Brain microvascular endothelial cell (primary cell): ENCODE results near the gene GRIK4.

Source experiments
- DNase-seq: peaks from one replicate; pipeline ENCODE4 v3.0.0-alpha.2; 2020
- H3K27ac ChIP-seq: fragments of 250-450 bp; sonication (Bioruptor Pico); 2 replicates; pipeline ENCODE4 v1.5.1; 2020; ENCODE audit warnings: mild to moderate bottlenecking, moderate library complexity
- H3K27me3 ChIP-seq: fragments of 250-450 bp; sonication (Bioruptor Pico); replicated peaks from 2 replicates; pipeline ENCODE4 v1.5.1; 2020; ENCODE audit warnings: mild to moderate bottlenecking
- H3K36me3 ChIP-seq: fragments of 250-450 bp; sonication (Bioruptor Pico); replicated peaks from 2 replicates; pipeline ENCODE4 v1.5.1; 2020; ENCODE audit warnings: mild to moderate bottlenecking
- H3K4me3 ChIP-seq: 2 replicates; pipeline ENCODE4 v1.5.1; 2011; ENCODE audit warnings: low read depth, mild to moderate bottlenecking, control low read depth, low read length, moderate library complexity
- CTCF ChIP-seq: IDR thresholded peaks from 2 replicates; pipeline ENCODE4 v1.5.1; 2011; ENCODE audit warnings: low read depth, mild to moderate bottlenecking, moderate library complexity, low read length, control low read depth, inconsistent platforms; ENCODE audit errors: missing control alignments
- in situ Hi-C: cut with HindIII; loops from 2 replicates; pipeline ENCODE4 v1.10.0; 2017; ENCODE audit warnings: low sequenced_read_pairs, low pct_ligation_motif_present

GRIK4 gene

DNA sequence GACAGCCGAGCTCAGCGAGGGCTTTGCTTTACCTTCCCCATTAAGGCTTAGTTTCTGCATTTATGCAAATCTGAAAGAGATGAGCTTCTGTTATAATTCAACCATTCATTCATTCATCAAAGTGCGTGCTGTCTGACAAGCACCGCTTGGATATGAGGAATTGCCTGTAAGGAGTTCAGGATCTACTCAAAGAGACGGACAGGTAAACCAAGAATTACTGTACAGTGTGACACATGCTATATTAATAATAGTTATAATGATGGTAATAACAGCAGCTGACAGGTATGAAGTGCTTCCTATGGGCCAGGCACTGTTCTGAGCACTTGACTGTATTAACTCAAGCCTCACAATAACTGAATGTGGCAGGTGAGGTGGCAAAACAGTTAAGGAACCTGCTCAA lies 402.5 kb downstream of the GRIK4 start:
- no peaks in the 10 kb centered on the region for H3K36me3 ChIP-seq
- in situ Hi-C loops = no loop called here
- no peak overlapping the region for H3K27ac ChIP-seq
- no peak overlapping the region for H3K4me3 ChIP-seq
- DNase-seq = no peak
- no peak for TF ChIP-seq CTCF
- no peaks in the 10 kb centered on the region for H3K27me3 ChIP-seq

DNA sequence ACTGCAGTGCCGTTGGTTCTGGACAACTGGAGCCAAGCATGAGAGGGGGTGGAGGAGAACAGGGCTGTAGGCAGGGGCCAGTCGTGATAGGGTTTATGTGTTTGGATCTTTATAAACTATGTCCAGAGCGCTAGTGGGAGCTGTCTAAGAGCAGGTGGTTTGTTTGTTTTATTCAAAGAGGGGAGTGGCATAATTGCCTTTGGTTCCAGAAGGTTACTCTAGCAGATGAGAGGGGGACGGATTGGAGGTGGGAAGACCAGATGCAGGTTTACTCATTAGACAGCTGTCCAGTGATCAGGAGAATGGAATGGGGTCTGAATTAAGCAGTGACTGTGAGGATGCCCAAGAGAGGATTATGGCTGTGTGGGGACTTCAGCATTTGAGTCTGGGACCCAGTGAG lies 403.1 kb downstream of the GRIK4 start:
- TF ChIP-seq CTCF = no peak
- no peak for DNase-seq
- H3K4me3 ChIP-seq = no peak overlapping the region
- no peaks in the 10 kb centered on the region for H3K36me3 ChIP-seq
- no peaks in the 10 kb centered on the region for H3K27me3 ChIP-seq
- H3K27ac ChIP-seq = no peak overlapping the region
- in situ Hi-C loops = no loop called here

DNA sequence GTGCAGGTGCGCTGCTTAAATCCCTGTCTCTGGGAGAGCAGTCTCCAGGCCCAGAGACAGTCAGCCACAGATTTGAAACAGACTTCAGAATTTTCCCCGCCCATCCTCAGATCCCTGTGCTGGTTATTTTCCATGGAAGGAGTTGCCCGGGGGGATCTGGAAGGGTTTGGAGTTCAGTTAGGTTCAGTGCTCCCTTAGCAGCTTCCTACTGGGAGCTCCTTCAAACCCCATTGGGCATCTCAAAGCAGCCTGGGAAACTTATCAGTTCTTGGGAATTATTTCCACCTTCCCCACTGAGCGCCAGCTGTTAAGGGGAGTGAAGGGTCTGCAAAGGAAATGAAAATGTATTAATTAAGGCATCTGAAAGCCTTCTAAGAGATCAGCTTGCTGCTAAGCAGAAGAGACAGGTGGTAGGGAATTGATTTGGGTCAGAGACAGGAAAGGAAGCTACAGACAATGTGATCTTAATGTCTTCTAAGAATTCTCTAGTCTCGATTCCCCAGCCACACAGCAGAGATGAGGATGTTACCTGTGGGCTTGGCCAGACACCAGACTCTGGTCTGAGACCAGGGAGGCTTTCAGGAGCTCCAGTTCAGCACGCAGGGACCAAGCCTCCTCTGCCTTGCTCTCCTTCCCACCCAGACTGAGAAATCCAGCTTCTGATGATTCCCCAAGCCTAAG lies 406.2 kb downstream of the GRIK4 start:
- in situ Hi-C loops = no loop called here

DNA sequence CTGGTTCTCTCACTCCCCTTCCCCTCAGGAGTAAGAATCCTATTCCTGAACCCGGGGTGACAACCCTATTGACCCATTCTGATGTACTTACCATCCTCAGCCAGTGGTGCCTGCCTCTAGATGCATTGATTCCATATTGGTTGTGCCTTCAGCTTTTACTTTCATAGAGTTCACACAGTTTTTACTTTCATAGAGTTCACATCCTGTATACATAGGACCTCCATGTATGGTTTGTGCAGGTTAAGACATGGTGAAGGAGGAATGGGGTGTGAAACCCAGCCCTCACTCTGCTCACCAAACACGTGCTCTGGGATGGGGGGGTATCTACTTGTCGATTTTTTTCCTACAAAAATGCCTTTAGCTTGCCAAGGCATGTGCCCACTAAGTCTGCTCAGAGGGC lies 406.7 kb downstream of the GRIK4 start:
- Histone ChIP-seq H3K27ac (no peak overlapping the region), H3K36me3 (no peaks in the 10 kb centered on the region)
- in situ Hi-C loops = no loop called here

More for the DNA sequence above, 406.2 kb downstream of the GRIK4 start:
- H3K4me3 ChIP-seq = no peak overlapping the region
- TF ChIP-seq CTCF = no peak
- no peak overlapping the region for H3K27ac ChIP-seq
- no peak for DNase-seq
- H3K36me3 ChIP-seq = no peaks in the 10 kb centered on the region
- no peaks in the 10 kb centered on the region for H3K27me3 ChIP-seq

DNA sequence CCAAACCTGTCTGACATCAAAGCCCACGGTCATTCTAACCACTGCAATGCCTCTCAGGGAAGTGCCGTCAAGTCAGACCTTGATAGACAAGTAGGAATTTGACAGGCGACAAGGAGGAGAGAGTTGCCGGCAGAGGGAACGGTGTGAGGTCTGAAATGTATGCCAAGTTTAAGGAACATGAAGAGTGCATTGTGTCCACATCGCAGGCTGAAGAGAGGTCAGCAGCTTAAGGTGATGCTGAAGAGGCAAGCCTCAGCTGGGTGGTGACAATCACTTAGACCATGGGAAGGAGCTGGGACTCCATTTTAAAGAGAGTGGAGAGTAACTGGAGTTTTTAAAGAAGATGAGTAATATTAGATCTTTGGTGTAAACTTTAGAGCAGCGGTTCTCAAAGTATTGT lies 407.5 kb downstream of the GRIK4 start:
- TF ChIP-seq CTCF = no peak
- Histone ChIP-seq H3K36me3 (no peaks in the 10 kb centered on the region), H3K4me3 (no peak overlapping the region), H3K27ac (no peak overlapping the region), H3K27me3 (no peaks in the 10 kb centered on the region)
- in situ Hi-C loops = no loop called here
- no peak for DNase-seq

More for the DNA sequence above, 406.7 kb downstream of the GRIK4 start:
- no peaks in the 10 kb centered on the region for H3K27me3 ChIP-seq
- DNase-seq = no peak
- H3K4me3 ChIP-seq = no peak overlapping the region
- no peak for TF ChIP-seq CTCF

GRCh38 chr11:120919566-120919965 lies 408.0 kb downstream of the GRIK4 start:
- H3K27me3 ChIP-seq = no peaks in the 10 kb centered on the region
- H3K4me3 ChIP-seq = no peak overlapping the region
- in situ Hi-C loops = no loop called here
- no peak for TF ChIP-seq CTCF
- H3K27ac ChIP-seq = no peak overlapping the region
- no peak for DNase-seq
- H3K36me3 ChIP-seq = no peaks in the 10 kb centered on the region
